ENCODE data around the gene CFAP74. TPM values are rescaled to one million over a fixed set of nuclear protein-coding genes. Genes with fewer than 3 reads are reported as not detected.

CFAP74 gene
- total RNA-seq, 4 donors from 2014 or later, result 0.13 TPM; not detected in 3

DNA sequence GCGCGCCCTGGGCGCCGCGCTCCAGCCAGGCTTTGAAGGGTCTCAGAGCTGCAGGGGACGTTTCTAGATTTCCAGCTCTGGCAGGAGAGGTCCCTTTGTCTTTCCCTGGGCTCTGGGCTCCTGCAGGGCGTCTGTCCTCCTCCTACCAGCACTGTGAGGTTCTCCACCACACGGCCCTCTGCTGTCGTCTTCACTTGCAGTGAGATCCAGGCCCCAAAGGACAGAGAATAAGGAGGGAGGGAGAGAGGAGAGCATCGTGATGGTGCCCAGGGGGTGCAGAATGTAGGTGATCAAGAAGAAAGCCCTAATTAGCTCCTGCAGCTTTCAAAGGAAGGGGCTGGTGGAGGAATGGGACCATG is 108.5 kb downstream of the CFAP74 start:
- no peak for DNase-seq
- WGBS, 2 donors, result 26 to 52% methylated on average over 9 to 10 of the region's 10 CpGs
- H3K4me3 ChIP-seq (replicated peaks in 1 of 3), result no peak overlapping the region
- intact Hi-C loops (cut with DNase I), result no loop called here
- H3K27me3 ChIP-seq, result no peaks in the 10 kb centered on the region
- peaks cover 20 to 27% of the 10 kb centered on the region in 2 donors for H3K4me1 ChIP-seq
- no peaks in the 10 kb centered on the region for H3K36me3 ChIP-seq
- peak overlapping the region in 2 of 3 donors; percentile 23 to 43 for H3K27ac ChIP-seq
- TF ChIP-seq POLR2A (IDR thresholded peaks at IDR 0.05) (no peak), CTCF (IDR thresholded peaks at IDR 0.05) (no peak)
- H3K9me3 ChIP-seq, result no peaks in the 10 kb centered on the region

GRCh38 chr1:1894354-1895059 is 109.1 kb downstream of the CFAP74 start:
- intact Hi-C loops (cut with DNase I), result loop anchor here (5.0 kb wide), 1 partner anchor 117 kb away; the partner anchor contains the start of gene NADK
- peak overlapping the region in 2 of 3 donors; percentile 23 to 43 for H3K27ac ChIP-seq
- 8 to 14% methylated on average over 7 to 14 of the region's 14 CpGs for WGBS, 2 donors

GRCh38 chr1:1893997-1894353 is 109.6 kb downstream of the CFAP74 start:
- no peaks in the 10 kb centered on the region for H3K9me3 ChIP-seq
- no peak for TF ChIP-seq CTCF (IDR thresholded peaks at IDR 0.05)
- TF ChIP-seq POLR2A (IDR thresholded peaks at IDR 0.05), result no peak
- WGBS, 2 donors, result 100% methylated on average over 1 of the region's 2 CpGs; no CpG with 5 or more reads in 1 of the 2 donors
- no peak for DNase-seq
- no peak overlapping the region for H3K4me3 ChIP-seq (replicated peaks in 1 of 3)
- intact Hi-C loops (cut with DNase I), result loop anchor here (5.0 kb wide), 1 partner anchor 117 kb away; the partner anchor contains the start of gene NADK
- H3K4me1 ChIP-seq, result peaks cover 28 to 33% of the 10 kb centered on the region in 2 donors
- no peaks in the 10 kb centered on the region for H3K36me3 ChIP-seq
- no peaks in the 10 kb centered on the region for H3K27me3 ChIP-seq
- H3K27ac ChIP-seq, result no peak overlapping the region

More at GRCh38 chr1:1894354-1895059, 109.1 kb downstream of the CFAP74 start:
- H3K27me3 ChIP-seq, result no peaks in the 10 kb centered on the region
- no peak for TF ChIP-seq CTCF (IDR thresholded peaks at IDR 0.05)
- no peak for TF ChIP-seq POLR2A (IDR thresholded peaks at IDR 0.05)
- DNase-seq, result peak; percentile 75 to 77
- no peaks in the 10 kb centered on the region for H3K36me3 ChIP-seq
- peaks cover 23 to 27% of the 10 kb centered on the region in 2 donors for H3K4me1 ChIP-seq
- H3K9me3 ChIP-seq, result no peaks in the 10 kb centered on the region
- no peak overlapping the region for H3K4me3 ChIP-seq (replicated peaks in 1 of 3)

- Histone ChIP-seq H3K27ac (no peak overlapping the region), H3K4me3 (replicated peaks in 1 of 3) (no peak overlapping the region), H3K4me1 (peaks cover 32 to 38% of the 10 kb centered on the region in 2 donors), H3K36me3 (no peaks in the 10 kb centered on the region), H3K27me3 (no peaks in the 10 kb centered on the region), H3K9me3 (no peaks in the 10 kb centered on the region)
- no peak for DNase-seq
- TF ChIP-seq POLR2A (IDR thresholded peaks at IDR 0.05), result no peak
- TF ChIP-seq CTCF (IDR thresholded peaks at IDR 0.05), result no peak
- WGBS, 2 donors, result 86 to 91% methylated on average over 14 to 19 of the region's 19 CpGs
- intact Hi-C loops (cut with DNase I), result loop anchor here (5.0 kb wide), 1 partner anchor 116 kb away; the partner anchor contains the start of gene NADK
Measured at GRCh38 chr1:1893291-1893985, 110.1 kb downstream of the CFAP74 start.

DNA sequence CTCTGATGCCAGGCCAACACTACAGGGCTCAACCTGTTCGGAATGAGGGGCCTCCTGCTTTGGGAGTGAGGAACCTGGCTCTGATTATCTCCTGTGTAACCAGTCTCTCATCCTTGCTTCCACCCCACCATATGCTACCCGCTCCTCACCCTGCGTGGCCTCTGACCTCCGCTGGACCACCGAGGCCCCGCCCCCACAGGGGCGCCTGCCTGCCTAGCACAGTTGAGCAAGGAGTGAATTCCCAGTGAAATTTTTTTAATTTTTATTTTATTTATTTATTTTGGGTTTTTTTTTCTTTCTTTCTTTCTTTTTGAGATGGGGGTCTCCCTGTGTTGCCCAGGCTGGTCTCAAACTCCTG is 110.8 kb downstream of the CFAP74 start:
- H3K9me3 ChIP-seq, result no peaks in the 10 kb centered on the region
- H3K27ac ChIP-seq, result peak overlapping the region in 1 of 3 donors; percentile 88
- H3K4me1 ChIP-seq, result peaks cover 34 to 45% of the 10 kb centered on the region in 2 donors
- no peak for DNase-seq
- no peaks in the 10 kb centered on the region for H3K27me3 ChIP-seq
- 83 to 87% methylated on average over 7 of the region's 7 CpGs for WGBS, 2 donors
- intact Hi-C loops (cut with DNase I), result loop anchor here (5.0 kb wide), 1 partner anchor 115 kb away; the partner anchor contains the start of gene NADK
- TF ChIP-seq CTCF (IDR thresholded peaks at IDR 0.05), result no peak
- no peak for TF ChIP-seq POLR2A (IDR thresholded peaks at IDR 0.05)
- no peaks in the 10 kb centered on the region for H3K36me3 ChIP-seq
- no peak overlapping the region for H3K4me3 ChIP-seq (replicated peaks in 1 of 3)

Measured in thyroid gland (tissue), 4 donors.